Upper lobe of right lung (tissue), 1 donor: ENCODE measurements around the gene ELN. TPM values are rescaled to one million over a fixed set of nuclear protein-coding genes. Genes with fewer than 3 reads are reported as not detected.

Source experiments
- ATAC-seq: fragments of 200-7000 bp; cut with Tn5 transposase; one replicate; pipeline ENCODE4 v1.9.1; 2020; ENCODE audit warnings: mild to moderate bottlenecking, moderate library complexity
- DNase-seq: peaks from one replicate; pipeline ENCODE4 v3.0.0-alpha.2; 2020
- H3K27ac ChIP-seq: fragments of 200-600 bp; one replicate; pipeline ENCODE4 v1.8.0; 2022
- H3K27me3 ChIP-seq: fragments of 200-600 bp; one replicate; pipeline ENCODE4 v1.8.0; 2022; ENCODE audit warnings: mild to moderate bottlenecking
- H3K36me3 ChIP-seq: fragments of 200-600 bp; one replicate; pipeline ENCODE4 v1.8.0; 2022
- H3K4me1 ChIP-seq: fragments of 200-600 bp; one replicate; pipeline ENCODE4 v1.8.0; 2022
- H3K4me3 ChIP-seq: fragments of 200-600 bp; one replicate; pipeline ENCODE4 v1.8.0; 2022; ENCODE audit warnings: mild to moderate bottlenecking
- H3K9me3 ChIP-seq: fragments of 200-600 bp; one replicate; pipeline ENCODE4 v1.8.0; 2022
- intact Hi-C: fragments of 100-400 bp; cut with DNase I; formaldehyde crosslinking; loops from one replicate; pipeline ENCODE4 v1.11.0; 2022
- total RNA-seq: library from RNA; stranded (reverse); fragmentation: NEBNext Ultra II Directional; extraction: Animal tissue kit (Norgen Biotek cat#: 25700); gene quantifications from one replicate; pipeline ENCODE4 v1.2.1, GENCODE V29; 2021
- TF ChIP-seq, protein P1 (sequence below): fragments of 200-600 bp; IDR thresholded peaks from one replicate; pipeline ENCODE4 v1.8.0; 2022; ENCODE audit warnings: antibody characterized with exemption
- donor health status: DM: no; HTN: yes; CAD: no; lungs with severe emphysema.

ELN gene
- total RNA-seq, 1 donor from 2014 or later = 231 TPM

GRCh38 chr7:74021546-74022320, 6.2 kb upstream of the ELN start:
- intact Hi-C loops = loop anchor here (10.0 kb wide), 1 partner anchor 157 kb away; the partner anchor contains the start of gene TMEM270
- TF ChIP-seq, protein P1, sequence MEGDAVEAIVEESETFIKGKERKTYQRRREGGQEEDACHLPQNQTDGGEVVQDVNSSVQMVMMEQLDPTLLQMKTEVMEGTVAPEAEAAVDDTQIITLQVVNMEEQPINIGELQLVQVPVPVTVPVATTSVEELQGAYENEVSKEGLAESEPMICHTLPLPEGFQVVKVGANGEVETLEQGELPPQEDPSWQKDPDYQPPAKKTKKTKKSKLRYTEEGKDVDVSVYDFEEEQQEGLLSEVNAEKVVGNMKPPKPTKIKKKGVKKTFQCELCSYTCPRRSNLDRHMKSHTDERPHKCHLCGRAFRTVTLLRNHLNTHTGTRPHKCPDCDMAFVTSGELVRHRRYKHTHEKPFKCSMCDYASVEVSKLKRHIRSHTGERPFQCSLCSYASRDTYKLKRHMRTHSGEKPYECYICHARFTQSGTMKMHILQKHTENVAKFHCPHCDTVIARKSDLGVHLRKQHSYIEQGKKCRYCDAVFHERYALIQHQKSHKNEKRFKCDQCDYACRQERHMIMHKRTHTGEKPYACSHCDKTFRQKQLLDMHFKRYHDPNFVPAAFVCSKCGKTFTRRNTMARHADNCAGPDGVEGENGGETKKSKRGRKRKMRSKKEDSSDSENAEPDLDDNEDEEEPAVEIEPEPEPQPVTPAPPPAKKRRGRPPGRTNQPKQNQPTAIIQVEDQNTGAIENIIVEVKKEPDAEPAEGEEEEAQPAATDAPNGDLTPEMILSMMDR = no peak
- no peaks in the 10 kb centered on the region for H3K9me3 ChIP-seq
- H3K4me3 ChIP-seq = no peak overlapping the region
- no peak for DNase-seq
- H3K4me1 ChIP-seq = peaks cover 18% of the 10 kb centered on the region
- no peak for ATAC-seq
- no peak overlapping the region for H3K27ac ChIP-seq
- H3K27me3 ChIP-seq = no peaks in the 10 kb centered on the region
- no peaks in the 10 kb centered on the region for H3K36me3 ChIP-seq

GRCh38 chr7:74022507-74022906, 5.5 kb upstream of the ELN start:
- Histone ChIP-seq H3K4me3 (no peak overlapping the region), H3K27me3 (no peaks in the 10 kb centered on the region), H3K36me3 (no peaks in the 10 kb centered on the region), H3K9me3 (no peaks in the 10 kb centered on the region), H3K27ac (no peak overlapping the region), H3K4me1 (peaks cover 26% of the 10 kb centered on the region)
- ATAC-seq (no peak), DNase-seq (no peak)
- TF ChIP-seq, protein P1 = no peak
- intact Hi-C loops = loop anchor here (10.0 kb wide), 1 partner anchor 158 kb away; the partner anchor contains the start of gene TMEM270

DNA sequence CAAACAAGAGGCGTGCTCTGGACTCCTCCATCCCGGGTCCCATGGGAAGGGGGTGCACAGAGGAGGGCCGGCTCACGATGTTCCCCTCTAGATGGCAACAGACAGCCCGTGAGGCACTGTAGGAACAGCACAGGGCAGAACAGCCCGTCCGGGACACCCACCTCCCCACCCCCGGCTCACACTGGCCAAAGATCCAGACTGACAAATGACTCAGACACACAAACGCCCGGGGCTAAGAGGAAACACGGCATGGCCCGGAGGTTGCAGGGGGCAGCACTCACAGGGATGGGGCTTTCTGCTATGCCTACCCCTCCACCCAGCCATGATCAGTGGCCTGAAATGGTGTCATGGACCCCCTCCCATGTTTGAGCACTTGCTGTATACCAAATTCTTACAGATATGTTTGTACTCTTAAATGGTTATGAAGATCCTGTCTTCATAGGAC, 4.9 kb upstream of the ELN start:
- no peaks in the 10 kb centered on the region for H3K9me3 ChIP-seq
- intact Hi-C loops = loop anchor here (10.0 kb wide), 1 partner anchor 158 kb away; the partner anchor contains the start of gene TMEM270
- TF ChIP-seq, protein P1 = peak; percentile 23
- H3K27me3 ChIP-seq = peaks cover 2% of the 10 kb centered on the region
- no peak overlapping the region for H3K27ac ChIP-seq
- DNase-seq (no peak), ATAC-seq (peak; percentile 30)
- no peak overlapping the region for H3K4me3 ChIP-seq
- peaks cover 27% of the 10 kb centered on the region for H3K4me1 ChIP-seq
- H3K36me3 ChIP-seq = no peaks in the 10 kb centered on the region

DNA sequence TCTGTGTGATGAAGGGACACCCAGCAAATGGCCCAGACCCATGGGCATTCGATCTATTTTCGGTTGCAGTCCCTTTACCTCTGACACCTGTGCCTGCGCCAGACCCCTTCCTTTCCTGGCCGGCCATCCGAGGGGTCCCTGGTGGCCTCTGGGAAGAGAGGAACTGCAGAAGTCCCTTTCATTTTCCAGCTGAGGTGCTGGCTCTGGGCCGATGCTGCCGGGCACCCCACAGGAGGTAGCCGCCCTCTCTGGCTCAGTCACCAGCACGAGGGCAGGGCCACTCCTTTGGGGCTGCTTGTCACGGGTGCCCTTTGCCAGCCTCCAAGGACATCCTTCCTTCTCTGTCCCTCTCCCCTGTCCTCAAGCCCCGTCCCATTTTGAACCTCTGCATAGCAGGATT, 4.2 kb upstream of the ELN start:
- Histone ChIP-seq H3K9me3 (no peaks in the 10 kb centered on the region), H3K27me3 (peaks cover 5% of the 10 kb centered on the region), H3K4me3 (no peak overlapping the region), H3K36me3 (no peaks in the 10 kb centered on the region), H3K27ac (no peak overlapping the region), H3K4me1 (peaks cover 27% of the 10 kb centered on the region)
- ATAC-seq = no peak
- no peak for DNase-seq
- intact Hi-C loops = loop anchor here (10.0 kb wide), 1 partner anchor 159 kb away; the partner anchor contains the start of gene TMEM270
- TF ChIP-seq, protein P1 = no peak

- TF ChIP-seq, protein P1 = no peak
- Histone ChIP-seq H3K9me3 (no peaks in the 10 kb centered on the region), H3K27ac (no peak overlapping the region), H3K4me3 (no peak overlapping the region), H3K4me1 (peaks cover 27% of the 10 kb centered on the region), H3K36me3 (no peaks in the 10 kb centered on the region), H3K27me3 (peaks cover 5% of the 10 kb centered on the region)
- DNase-seq (no peak), ATAC-seq (no peak)
- intact Hi-C loops = loop anchor here (10.0 kb wide), 1 partner anchor 160 kb away; the partner anchor contains the start of gene TMEM270
These were observed 2.8 kb upstream of the ELN start for GRCh38 chr7:74025146-74025545.
